ENCODE measurements around the gene CHRNB2. TPM values are rescaled to one million over a fixed set of nuclear protein-coding genes. Genes with fewer than 3 reads are reported as not detected.

The CHRNB2 gene
- total RNA-seq, 4 donors from 2014 or later, result 0.32 to 0.82 TPM; not detected in 2

DNA sequence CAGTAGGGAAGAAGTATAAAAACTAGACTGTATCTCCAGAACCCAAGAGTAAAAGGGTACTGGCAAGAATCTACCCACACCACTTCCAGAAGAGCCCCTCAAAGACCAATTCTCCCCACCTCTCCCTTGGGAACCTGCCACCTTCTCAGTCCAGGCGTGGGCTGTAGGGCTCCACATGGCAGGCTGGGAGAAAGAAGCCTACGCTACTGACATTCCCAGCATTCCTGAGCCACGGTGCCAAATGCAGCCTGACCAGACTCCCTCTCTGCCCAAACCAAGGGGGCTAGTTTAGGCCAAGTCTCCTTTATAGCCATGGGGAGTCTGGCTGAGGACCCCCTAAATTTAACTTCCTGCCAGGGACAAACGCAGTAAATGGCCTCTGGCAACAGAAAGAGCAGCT lies 11.2 kb upstream of the CHRNB2 start:
- Histone ChIP-seq H3K27ac (peak overlapping the region in 3 of 4 donors; percentile 88 to 89 (median 89)), H3K27me3 (no peaks in the 10 kb centered on the region), H3K9me3 (no peaks in the 10 kb centered on the region), H3K36me3 (peaks cover 0 to 43% (median 18%) of the 10 kb centered on the region in 4 donors), H3K4me1 (peaks cover 7 to 41% (median 26%) of the 10 kb centered on the region in 4 donors), H3K4me3 (peak overlapping the region in 2 of 4 donors; percentile 93 to 97)
- 40% methylated on average over 4 of the region's 4 CpGs; no CpG with 5 or more reads in 1 of the 2 donors for WGBS, 2 donors (ENCODE audit: low coverage in 1 of 2)
- TF ChIP-seq POLR2AphosphoS5 (IDR thresholded peaks at IDR 0.05) (no peak), POLR2A (IDR thresholded peaks at IDR 0.05) (no peak), EP300 (IDR thresholded peaks at IDR 0.05; ENCODE audit: low read depth) (no peak)
- TF ChIP-seq, protein P1, sequence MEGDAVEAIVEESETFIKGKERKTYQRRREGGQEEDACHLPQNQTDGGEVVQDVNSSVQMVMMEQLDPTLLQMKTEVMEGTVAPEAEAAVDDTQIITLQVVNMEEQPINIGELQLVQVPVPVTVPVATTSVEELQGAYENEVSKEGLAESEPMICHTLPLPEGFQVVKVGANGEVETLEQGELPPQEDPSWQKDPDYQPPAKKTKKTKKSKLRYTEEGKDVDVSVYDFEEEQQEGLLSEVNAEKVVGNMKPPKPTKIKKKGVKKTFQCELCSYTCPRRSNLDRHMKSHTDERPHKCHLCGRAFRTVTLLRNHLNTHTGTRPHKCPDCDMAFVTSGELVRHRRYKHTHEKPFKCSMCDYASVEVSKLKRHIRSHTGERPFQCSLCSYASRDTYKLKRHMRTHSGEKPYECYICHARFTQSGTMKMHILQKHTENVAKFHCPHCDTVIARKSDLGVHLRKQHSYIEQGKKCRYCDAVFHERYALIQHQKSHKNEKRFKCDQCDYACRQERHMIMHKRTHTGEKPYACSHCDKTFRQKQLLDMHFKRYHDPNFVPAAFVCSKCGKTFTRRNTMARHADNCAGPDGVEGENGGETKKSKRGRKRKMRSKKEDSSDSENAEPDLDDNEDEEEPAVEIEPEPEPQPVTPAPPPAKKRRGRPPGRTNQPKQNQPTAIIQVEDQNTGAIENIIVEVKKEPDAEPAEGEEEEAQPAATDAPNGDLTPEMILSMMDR (IDR thresholded peaks at IDR 0.05), result no peak
- no peak for DNase-seq
- intact Hi-C loops (cut with DNase I; ENCODE audit: low total_unique reads) (loop anchor here (10.0 kb wide), 1 partner anchor 508 kb away; the partner anchor contains the start of gene EFNA4), in situ Hi-C loops (cut with MboI; ENCODE audit: low pct_ligation_motif_present in 1 of 4, low pct_unique_long_range_greater_than_20kb in 1 of 4, low sequenced_read_pairs in 3 of 4) (loop anchor here in 1 of 4 donors (25.0 kb wide), 1 partner anchor 331 kb away; no protein-coding TSS in a partner anchor)

DNA sequence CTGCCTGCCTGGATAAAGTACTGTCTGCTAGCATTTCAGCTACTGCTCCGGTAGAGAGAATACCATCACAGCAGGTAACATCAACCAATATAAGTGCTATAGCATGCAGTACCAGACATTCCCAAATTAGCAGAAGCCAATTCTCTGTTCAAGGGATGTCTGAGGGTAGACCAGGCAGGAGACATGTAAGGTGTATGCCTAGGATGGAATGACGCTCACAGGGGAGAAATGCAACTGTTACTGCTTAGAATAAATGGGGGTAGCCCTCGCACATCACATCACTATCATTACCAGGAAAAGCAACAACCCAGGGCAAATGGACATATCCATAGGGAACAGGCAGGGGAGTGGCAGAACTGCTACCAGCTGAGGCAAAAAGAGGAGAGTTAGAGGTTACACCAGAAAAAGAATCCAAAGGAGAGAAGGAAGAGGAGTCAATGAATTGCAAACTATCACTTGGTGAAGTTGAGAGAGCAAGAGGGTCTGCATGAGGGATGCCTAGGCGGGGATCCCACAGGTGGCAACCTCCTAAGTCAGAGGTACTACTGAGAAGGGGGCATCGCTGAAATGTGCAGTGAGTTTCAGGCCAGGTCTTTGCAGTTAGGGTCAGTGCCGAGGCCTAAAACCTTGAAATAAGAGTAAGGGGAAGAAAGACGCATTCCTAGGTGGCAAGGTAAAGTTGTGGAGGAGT lies 10.2 kb upstream of the CHRNB2 start:
- Histone ChIP-seq H3K4me3 (peak overlapping the region; percentile 87 to 97 (median 92)), H3K27ac (peak overlapping the region; percentile 88 to 89 (median 89)), H3K9me3 (no peaks in the 10 kb centered on the region), H3K4me1 (peaks cover 7 to 37% (median 26%) of the 10 kb centered on the region in 4 donors), H3K36me3 (peaks cover 0 to 33% (median 14%) of the 10 kb centered on the region in 4 donors), H3K27me3 (no peaks in the 10 kb centered on the region)
- intact Hi-C loops (cut with DNase I; ENCODE audit: low total_unique reads) (loop anchor here (10.0 kb wide), 1 partner anchor 507 kb away; the partner anchor contains the start of gene EFNA4), in situ Hi-C loops (cut with MboI; ENCODE audit: low pct_ligation_motif_present in 1 of 4, low pct_unique_long_range_greater_than_20kb in 1 of 4, low sequenced_read_pairs in 3 of 4) (loop anchor here in 1 of 4 donors (25.0 kb wide), 1 partner anchor 330 kb away; no protein-coding TSS in a partner anchor)
- TF ChIP-seq, protein P1 (IDR thresholded peaks at IDR 0.05), result no peak
- TF ChIP-seq EP300 (IDR thresholded peaks at IDR 0.05; ENCODE audit: low read depth) (no peak), POLR2AphosphoS5 (IDR thresholded peaks at IDR 0.05) (no peak), POLR2A (IDR thresholded peaks at IDR 0.05) (no peak)
- DNase-seq, result no peak
- whole genome bisulfite sequencing, 2 donors (ENCODE audit: low coverage in 1 of 2), result 9 to 14% methylated on average over 4 to 7 of the region's 7 CpGs

DNA sequence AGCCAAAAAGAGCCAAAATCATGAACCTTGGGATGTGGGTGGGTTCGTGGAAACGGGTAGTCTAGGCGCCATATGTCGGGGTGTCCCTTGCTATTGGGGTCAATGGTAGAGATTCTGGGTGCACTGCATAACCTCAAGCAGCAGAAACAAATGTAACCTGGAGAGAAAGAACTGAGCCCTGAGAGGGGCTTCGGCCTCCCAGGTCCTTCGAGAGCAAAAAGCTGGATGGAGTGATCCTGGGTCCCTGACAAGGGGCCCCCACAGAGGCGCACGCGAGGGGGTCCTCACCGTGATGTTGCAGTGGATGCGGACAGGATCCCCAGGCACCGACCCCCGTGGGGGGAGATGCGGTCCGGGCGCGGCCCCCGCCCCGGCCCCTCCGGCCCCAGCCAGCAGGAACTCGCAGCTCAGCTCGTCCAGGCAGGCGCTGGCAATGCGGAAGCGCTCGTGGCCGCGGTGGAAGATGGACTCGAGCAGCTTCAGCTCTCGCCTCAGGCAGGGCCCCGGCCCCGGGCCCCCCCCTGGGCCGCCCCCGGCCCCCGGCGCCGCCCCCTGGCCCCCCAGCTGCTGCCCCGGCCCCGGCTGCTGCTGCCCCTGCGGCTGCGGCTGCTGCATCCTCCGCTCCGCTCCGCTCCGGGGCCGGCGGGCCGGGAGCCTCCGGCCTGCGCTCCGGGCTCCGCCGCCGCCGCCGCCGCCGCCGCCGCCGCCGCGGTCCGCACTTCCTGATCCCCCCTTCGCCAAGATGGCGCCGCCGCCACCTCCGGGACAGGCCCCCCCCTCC lies 9.4 kb upstream of the CHRNB2 start, which contains the start of gene UBE2Q1:
TSS of gene UBE2Q1 (minus strand) at position 724 of the 781 bp plus-strand sequence. CDS start at position 615, 109 bp downstream.
- WGBS, 2 donors (ENCODE audit: low coverage in 1 of 2), result 0 to 1% methylated on average over 2 to 21 of the region's 69 CpGs
- Histone ChIP-seq H3K27ac (peak within 1 kb of the TSS; percentile 88 to 89 (median 89)), H3K4me1 (peaks cover 7 to 34% (median 26%) of the 10 kb centered on the region in 4 donors), H3K27me3 (no peaks in the 10 kb centered on the region), H3K4me3 (peak within 1 kb of the TSS; percentile 87 to 97 (median 92)), H3K36me3 (peaks cover 0 to 26% (median 13%) of the 10 kb centered on the region in 4 donors), H3K9me3 (no peaks in the 10 kb centered on the region)
- TF ChIP-seq EP300 (IDR thresholded peaks at IDR 0.05; ENCODE audit: low read depth) (no peak), POLR2AphosphoS5 (IDR thresholded peaks at IDR 0.05) (no peak), POLR2A (IDR thresholded peaks at IDR 0.05) (no peak)
- TF ChIP-seq, protein P1 (IDR thresholded peaks at IDR 0.05), result no peak
- DNase-seq, result peak; percentile 55
- in situ Hi-C loops (cut with MboI; ENCODE audit: low pct_ligation_motif_present in 1 of 4, low pct_unique_long_range_greater_than_20kb in 1 of 4, low sequenced_read_pairs in 3 of 4) (loop anchor here in 1 of 4 donors (25.0 kb wide), 1 partner anchor 329 kb away; no protein-coding TSS in a partner anchor), intact Hi-C loops (cut with DNase I; ENCODE audit: low total_unique reads) (loop anchor here (10.0 kb wide), 1 partner anchor 507 kb away; the partner anchor contains the start of gene EFNA4)
